ENCODE measurements around the gene QKI.
"Not testable (repeated sequence)": the region's sequence is repeated elsewhere in the genome, so short reads cannot be mapped to it uniquely, and the experiment has no call there.

QKI gene

GRCh38 chr6:163439997-163440396 is 25.5 kb downstream of the QKI start:
- DNase-seq (ENCODE audit: low read depth): no peak

DNA sequence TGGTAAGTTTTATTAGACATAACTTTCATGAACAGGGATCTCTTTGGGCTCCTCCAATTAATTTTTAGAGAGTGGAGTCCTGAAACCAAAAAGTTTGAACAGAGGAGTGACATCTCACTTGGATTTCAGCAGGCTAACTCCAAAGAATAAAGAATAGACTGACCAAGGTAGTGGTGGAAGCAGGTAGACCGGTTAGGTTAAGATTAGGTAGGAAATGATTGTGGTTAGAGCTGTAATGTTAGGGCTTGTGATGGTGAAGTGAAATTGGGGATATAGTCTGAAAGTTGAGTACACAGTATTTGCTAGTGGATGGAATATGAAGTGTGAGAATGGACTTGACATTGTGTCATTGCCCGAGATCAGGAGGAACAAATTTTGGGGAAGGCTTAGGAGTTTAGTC is 27.8 kb downstream of the QKI start:
- DNase-seq (ENCODE audit: low read depth): no peak

DNA sequence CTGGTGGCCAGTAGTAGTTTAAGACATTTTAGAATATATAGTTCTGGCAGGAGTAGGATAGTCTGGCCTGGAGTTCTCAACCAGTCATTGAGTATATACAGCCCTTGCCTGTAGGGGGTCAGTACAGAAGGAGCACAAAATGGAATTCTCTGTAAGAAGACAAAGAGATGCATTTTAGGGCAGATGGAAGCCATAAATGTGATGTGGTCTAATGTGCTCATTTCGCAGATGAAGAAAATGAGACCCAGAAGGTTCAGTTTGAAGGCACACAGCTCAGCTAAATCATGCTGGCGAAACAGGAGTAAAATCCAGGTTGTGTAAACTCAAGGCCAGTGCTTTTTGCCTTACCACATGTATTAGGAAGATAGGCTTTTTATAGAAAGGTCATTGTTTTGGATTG is 29.6 kb downstream of the QKI start:
- no peak for DNase-seq (ENCODE audit: low read depth)

DNA sequence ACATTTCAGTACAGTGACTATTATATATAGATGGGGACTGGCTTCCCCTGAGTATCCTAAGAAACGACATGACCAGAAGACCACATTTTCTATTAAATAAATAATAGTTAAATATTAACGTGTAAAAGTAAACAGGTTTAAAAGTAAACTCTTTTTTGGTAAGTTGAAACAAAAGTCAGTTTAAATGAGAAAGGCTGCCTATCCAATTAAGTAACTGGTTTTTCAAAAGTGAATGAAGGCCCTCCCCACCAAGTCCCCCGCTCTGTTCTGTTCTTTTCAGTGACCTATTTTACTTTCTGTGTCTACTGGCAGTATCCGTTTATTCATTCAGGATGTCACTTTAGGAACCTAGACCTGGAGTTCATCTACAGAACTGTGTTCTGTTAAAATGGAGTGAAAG is 32.0 kb downstream of the QKI start:
- no peak for DNase-seq (ENCODE audit: low read depth)

DNA sequence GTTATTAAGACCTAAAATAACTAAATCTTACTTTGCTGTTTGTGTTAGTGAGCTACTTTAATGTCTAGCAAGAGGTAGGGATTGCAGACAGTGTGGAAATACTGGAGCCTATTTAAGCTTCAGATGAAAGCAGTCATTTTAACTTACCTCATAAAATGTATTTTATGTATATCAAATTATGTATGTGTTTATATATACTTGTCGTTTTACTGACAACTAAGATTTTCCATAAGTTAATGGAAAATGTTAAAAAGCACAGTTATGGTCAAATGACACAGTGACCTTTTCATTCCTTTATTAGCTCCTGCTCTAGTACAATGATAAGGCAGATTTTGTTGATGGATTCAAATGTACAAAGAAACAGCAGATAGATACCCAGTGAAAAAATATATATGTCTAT is 34.6 kb downstream of the QKI start:
- DNase-seq (ENCODE audit: low read depth): no peak

GRCh38 chr6:163454425-163454824 is 39.9 kb downstream of the QKI start:
- no peak for DNase-seq (ENCODE audit: low read depth)

- DNase-seq (ENCODE audit: low read depth): no peak
These were observed 41.0 kb downstream of the QKI start for GRCh38 chr6:163455552-163455951.

DNA sequence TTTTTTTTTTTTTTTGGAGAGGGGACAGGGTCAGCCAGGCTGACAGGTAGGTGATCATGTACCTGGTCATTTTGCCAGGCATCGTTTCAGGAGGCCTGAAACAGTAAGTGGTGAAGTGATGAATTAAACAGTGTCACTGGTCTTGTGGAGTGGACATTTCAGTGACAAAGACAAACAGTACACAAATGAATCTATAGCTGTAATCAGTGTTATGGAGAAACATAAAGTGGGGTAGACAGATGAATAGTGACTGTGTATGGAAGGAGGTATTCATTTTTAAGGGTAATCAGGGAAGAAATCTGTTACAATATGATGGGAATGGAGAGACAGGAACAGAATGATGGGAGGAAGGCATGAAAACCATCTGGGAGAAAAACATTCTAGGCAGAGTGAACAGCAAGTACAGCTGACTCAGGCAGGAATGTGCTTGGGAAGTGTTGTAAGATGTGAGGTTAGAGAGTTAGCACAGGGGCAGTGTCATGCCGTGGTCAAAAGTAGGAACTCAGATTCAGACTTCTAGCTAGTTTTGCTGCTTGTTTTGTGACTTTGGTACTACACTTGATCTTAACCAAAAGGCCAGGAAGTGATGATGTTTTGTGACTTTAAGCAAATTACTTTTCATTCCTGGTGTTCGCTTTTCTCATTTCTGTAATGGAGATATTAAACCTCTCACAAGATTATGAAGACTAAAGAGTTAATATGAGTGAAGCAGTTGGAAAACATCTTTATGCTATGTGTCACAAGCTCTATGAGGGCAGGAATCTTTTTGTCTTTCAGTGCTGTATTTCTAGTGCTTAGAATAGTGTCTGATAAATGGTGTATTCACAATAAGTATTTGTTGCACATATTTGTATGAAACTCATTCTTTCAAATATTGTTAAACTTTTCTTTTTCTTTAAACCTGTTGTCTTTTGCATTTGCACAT is 43.4 kb downstream of the QKI start:
- DNase-seq (ENCODE audit: low read depth): no peak

DNA sequence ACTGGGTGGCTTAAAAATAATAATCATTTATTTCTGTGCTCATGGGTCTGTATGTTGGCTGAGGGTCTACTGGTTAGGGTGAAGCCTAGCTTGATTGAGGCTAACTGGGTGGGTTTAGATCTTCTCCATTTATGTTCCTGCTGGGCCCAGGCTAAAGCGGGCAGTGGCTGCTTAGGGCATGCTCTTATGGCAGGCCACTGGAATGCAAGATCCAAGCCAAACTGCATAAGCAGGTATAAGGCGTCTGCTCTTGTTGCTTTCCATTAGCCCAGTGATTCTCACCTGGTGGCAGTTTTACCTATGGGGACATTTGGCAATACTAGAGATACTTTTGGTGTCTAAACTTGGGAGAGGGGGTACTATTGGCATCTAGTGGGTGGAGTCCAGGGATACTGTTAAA is 44.5 kb downstream of the QKI start:
- DNase-seq (ENCODE audit: low read depth): no peak

DNA sequence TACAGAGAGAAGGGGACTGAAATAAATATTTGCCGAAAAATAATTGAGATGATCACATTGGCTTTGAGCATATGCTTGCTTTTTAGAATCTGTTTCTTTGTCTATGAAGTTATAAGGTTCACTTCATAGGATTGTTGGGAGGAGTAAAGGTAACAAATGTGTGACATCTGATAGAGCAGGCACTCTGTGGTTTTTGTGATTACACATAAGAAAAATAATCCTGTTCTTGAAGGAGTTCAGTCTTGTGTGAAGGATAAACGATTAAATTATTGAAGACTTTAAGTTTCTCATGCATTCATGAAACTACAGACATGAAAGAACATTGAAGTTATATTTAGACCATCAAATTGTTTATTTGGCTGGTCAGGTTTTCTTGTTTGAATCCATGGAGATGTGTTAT is 45.0 kb downstream of the QKI start:
- DNase-seq (ENCODE audit: low read depth): no peak

- peak; percentile 4 for DNase-seq (ENCODE audit: low read depth)
These were observed 45.8 kb downstream of the QKI start for GRCh38 chr6:163460307-163460782.

- DNase-seq (ENCODE audit: low read depth): no peak
These were observed 47.2 kb downstream of the QKI start for GRCh38 chr6:163461696-163462095.

GRCh38 chr6:163463180-163463579 is 48.7 kb downstream of the QKI start:
- DNase-seq (ENCODE audit: low read depth): no peak

DNA sequence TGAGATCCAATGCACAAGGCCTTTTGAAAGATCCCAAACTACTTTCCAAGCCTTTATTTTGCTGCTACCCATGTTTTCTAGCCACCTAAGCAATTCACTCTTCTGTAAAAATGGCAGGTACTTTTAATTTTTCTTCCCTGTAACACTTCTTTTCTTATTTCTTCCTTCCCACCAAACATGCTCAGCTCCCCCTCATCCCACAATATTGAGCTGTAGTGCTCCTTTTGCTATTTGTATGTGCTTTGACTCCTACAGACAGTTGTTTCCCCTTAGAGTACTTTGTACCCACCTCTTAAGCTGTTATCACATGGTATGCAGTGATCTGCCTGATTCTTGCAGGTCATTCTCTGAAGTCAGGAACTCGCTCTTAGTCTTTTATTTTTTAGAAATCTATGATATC is 49.3 kb downstream of the QKI start:
- DNase-seq (ENCODE audit: low read depth): no peak

- no peak for DNase-seq (ENCODE audit: low read depth)
These were observed 52.4 kb downstream of the QKI start for GRCh38 chr6:163466839-163467390.

DNA sequence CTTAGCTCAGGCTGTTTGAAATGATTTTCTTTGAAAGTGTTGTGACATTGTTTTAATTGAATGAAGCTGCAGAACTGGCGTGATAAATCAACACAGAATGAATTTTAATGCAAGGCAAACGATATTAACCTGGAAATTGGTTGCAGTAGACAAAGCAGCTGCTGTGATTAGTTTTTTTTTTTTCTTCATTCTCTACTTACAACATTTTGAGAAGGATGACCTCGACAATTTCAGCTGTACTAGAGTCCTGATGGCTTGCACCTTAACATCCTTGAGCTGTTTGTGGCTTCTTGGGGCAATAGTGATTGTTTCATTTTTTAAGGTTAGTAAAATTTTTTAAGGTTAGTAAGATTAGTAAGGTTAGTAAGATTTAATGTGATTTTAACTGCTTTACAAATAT is 54.2 kb downstream of the QKI start:
- no peak for DNase-seq (ENCODE audit: low read depth)

DNA sequence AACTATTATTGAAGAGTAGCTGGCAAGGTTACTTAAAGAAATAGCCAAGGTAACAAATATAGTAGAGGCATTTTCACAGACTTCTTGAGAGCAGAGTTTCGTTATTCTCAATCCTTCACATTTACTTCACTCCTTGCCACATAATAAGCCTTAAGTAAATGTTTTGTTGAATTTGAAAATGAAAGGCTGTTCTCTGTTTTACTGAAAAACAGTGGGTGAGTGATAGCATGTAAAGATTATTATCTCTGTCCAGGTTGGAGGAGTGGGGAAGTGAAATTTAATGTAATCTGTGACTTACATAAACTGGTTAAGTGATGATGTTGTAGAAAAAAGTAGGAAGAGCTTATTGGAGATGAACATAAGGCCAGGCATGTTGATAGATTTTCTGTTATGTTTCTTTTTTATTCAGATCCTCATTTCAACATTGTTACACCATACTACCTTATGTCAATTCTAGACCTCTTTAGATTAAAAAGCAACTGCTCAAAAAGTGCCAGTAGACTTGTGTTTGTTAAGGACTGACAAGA is 55.0 kb downstream of the QKI start:
- no peak for DNase-seq (ENCODE audit: low read depth)

DNA sequence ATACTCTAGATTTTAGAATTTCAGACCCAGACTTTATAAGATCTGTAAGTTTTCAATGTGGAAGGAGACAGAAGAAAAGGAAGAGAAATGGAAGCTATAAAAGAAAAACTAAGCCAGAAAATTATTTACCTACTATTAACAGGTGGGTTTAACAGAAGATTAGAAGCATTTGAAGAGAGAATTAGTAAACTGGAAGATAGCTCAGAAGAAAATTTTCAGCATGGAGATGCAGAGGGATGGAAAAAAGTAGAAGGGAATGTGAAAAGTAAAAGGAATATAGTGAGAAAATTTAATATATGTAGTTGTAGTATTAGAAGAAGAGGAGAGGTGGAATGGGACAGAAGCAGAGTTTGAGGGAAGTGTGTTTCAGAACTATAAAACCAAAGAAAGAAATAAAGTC is 56.1 kb downstream of the QKI start:
- no peak for DNase-seq (ENCODE audit: low read depth)

- no peak for DNase-seq (ENCODE audit: low read depth)
These were observed 60.1 kb downstream of the QKI start for GRCh38 chr6:163474581-163474980.

DNA sequence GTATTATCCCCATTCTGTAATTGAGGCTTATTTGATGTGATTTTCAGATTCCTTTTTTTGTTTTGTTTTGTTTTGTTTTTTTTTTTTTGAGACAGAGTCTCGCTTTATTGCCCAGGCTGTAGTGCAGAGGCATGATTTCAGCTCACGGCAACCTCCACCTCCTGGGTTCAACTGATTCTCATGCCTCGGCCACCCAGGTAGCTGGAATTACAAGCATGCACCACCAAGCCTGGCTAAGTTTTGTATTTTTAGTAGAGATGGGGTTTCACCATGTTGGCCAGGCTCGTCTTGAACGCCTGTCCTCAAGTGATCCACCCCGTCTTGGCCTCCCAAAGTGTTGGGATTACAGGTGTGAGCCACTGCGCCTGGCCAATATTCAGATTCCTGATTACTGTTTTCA is 62.4 kb downstream of the QKI start:
- DNase-seq (ENCODE audit: low read depth): not testable (repeated sequence)

DNA sequence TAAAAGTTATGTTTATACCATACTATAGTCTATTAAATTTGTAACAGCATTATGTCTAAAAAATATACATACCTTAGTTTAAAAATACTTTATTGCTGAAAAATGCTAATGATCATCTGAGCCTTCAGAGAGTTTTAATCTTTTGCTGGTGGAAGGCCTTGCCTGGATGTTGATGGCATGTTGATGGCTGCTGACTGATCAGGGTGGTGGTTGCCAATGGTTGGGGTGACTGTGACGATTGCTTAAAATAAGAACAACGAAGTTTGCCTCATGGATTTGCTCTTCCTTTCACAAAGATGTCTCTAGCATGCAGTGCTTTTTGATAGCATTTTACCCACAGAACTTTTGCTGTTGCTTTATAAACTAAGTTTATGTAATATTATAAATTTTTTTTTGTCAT is 68.6 kb downstream of the QKI start:
- DNase-seq (ENCODE audit: low read depth): no peak

DNA sequence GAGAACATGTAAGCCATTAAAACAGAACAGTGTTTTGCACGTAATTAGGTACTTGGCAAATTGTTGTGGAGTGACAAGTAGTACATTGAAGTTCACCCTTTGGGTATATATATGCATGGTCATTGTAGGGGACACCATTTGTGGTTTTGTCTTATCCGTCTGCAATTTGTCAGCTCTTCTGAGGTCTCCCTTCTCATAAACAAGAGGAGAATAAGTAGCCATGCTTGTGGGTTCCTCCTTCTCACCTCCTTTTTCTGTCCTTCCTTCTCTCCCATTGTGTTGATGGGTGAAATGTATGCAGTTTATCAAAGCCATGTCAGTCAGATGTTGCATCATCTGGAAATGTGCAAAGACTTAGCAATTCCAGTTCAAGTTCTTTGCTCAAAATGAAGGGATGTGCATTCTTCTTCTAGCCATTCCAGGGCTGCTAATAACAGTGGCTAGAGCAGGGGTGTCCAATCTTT is 70.9 kb downstream of the QKI start:
- no peak for DNase-seq (ENCODE audit: low read depth)

- no peak for DNase-seq (ENCODE audit: low read depth)
These were observed 72.3 kb downstream of the QKI start for GRCh38 chr6:163486821-163487220.

Data from stimulated activated CD4-positive, alpha-beta T cell treated with anti-CD3 and anti-CD28 coated beads, Interleukin-2, amount 100 ng/mL, for 4 hours (primary cell).